ENCODE data around the gene USP6. TPM values are rescaled to one million over a fixed set of nuclear protein-coding genes. Genes with fewer than 3 reads are reported as not detected.
"Not testable (repeated sequence)": the region's sequence is repeated elsewhere in the genome, so short reads cannot be mapped to it uniquely, and the experiment has no call there.

Gene USP6
- total RNA-seq, 6 experiments from 2014 or later = 0.02 to 0.07 TPM; not detected in 4

DNA sequence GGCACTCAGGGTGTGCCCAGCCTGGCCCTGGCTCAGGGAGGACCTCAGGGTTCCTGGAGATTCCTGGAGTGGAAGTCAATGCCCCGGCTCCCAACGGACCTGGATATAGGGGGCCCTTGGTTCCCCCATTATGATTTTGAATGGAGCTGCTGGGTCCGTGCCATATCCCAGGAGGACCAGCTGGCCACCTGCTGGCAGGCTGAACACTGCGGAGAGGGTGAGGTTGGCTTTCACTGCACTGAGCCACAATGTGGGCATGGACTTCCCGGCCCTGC, 23.6 kb downstream of the USP6 start:
- intact Hi-C loops (cut with DNase I) = no loop called here
- Histone ChIP-seq H3K27me3 (no peaks in the 10 kb centered on the region), H3K36me3 (no peaks in the 10 kb centered on the region), H3K4me3 (no peak overlapping the region), H3K4me1 (no peaks in the 10 kb centered on the region), H3K27ac (no peak overlapping the region), H3K9me3 (no peaks in the 10 kb centered on the region)
- ATAC-seq = no peak
- no peak for DNase-seq
- no CpG with 5 or more reads among the region's 5 CpGs for WGBS (ENCODE audit: insufficient coverage, low coverage, low lambda C conversion rate, missing lambda C conversion rate)
- no peak for TF ChIP-seq POLR2A (IDR thresholded peaks at IDR 0.05)
- TF ChIP-seq, protein P1, sequence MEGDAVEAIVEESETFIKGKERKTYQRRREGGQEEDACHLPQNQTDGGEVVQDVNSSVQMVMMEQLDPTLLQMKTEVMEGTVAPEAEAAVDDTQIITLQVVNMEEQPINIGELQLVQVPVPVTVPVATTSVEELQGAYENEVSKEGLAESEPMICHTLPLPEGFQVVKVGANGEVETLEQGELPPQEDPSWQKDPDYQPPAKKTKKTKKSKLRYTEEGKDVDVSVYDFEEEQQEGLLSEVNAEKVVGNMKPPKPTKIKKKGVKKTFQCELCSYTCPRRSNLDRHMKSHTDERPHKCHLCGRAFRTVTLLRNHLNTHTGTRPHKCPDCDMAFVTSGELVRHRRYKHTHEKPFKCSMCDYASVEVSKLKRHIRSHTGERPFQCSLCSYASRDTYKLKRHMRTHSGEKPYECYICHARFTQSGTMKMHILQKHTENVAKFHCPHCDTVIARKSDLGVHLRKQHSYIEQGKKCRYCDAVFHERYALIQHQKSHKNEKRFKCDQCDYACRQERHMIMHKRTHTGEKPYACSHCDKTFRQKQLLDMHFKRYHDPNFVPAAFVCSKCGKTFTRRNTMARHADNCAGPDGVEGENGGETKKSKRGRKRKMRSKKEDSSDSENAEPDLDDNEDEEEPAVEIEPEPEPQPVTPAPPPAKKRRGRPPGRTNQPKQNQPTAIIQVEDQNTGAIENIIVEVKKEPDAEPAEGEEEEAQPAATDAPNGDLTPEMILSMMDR (IDR thresholded peaks at IDR 0.05) = no peak

DNA sequence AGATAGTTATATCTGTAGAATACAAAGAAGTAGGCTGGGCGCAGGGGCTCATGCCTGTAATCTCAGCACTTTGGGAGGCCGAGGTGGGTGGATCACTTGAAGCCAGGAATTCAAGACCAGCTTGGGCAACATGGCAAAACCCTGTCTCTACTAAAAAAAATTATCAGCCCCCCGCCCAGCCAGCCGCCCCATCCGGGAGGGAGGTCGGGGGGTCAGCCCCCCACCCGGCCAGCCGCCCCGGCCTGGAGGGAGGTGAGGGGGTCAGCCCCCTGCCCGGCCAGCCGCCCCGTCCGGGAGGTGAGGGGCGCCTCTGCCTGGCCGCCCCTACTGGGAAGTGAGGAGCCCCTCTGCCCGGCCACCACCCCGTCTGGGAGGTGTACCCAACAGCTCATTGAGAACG, 27.0 kb downstream of the USP6 start:
- H3K4me1 ChIP-seq; H3K36me3 ChIP-seq; intact Hi-C loops (cut with DNase I); H3K4me3 ChIP-seq; H3K27ac ChIP-seq; DNase-seq; H3K27me3 ChIP-seq; ATAC-seq; H3K9me3 ChIP-seq: not testable (repeated sequence)
- WGBS (ENCODE audit: insufficient coverage, low coverage, low lambda C conversion rate, missing lambda C conversion rate) = 81% methylated on average over 12 of the region's 18 CpGs

DNA sequence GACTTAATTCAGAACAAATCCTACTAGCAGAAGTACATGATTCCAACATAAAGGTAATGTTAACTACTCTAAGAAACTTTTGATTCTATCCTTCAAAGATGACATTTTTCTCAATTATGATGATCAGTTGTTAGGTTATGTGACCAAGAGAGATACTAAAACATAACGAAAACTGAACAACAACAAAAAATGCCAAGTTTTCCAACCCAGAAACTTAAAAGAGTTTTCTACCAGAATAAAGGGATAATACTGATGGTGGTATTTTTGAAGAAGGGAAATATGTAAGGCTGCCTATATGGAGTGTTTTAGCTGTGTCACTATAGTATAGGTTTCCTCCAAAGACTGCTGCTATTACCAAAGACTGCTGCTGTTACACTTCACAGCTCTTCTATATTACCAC, 30.3 kb downstream of the USP6 start:
- H3K9me3 ChIP-seq; H3K27me3 ChIP-seq; intact Hi-C loops (cut with DNase I); ATAC-seq; H3K36me3 ChIP-seq; DNase-seq; H3K27ac ChIP-seq; H3K4me1 ChIP-seq; H3K4me3 ChIP-seq: not testable (repeated sequence)
- WGBS (ENCODE audit: insufficient coverage, low coverage, low lambda C conversion rate, missing lambda C conversion rate) = 36% methylated on average over 1 of the region's 1 CpG

DNA sequence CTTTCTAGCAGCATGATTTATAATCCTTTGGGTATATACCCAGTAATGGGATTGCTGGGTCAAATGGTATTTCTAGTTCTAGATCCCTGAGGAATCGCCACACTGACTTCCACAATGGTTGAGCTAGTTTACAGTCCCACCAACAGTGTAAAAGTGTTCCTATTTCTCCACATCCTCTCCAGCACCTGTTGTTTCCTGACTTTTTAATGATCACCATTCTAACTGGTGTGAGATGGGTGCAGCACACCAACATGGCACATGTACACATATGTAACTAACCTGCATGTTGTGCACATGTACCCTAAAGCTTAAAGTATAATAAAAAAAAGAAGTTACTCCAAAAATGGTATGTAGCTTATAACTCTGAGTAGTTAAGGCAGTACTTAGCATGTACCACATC, 44.9 kb downstream of the USP6 start:
- H3K4me3 ChIP-seq; H3K4me1 ChIP-seq; H3K36me3 ChIP-seq; H3K9me3 ChIP-seq; intact Hi-C loops (cut with DNase I); DNase-seq; ATAC-seq; H3K27ac ChIP-seq; H3K27me3 ChIP-seq: not testable (repeated sequence)
- no CpG with 5 or more reads among the region's 1 CpG for WGBS (ENCODE audit: insufficient coverage, low coverage, low lambda C conversion rate, missing lambda C conversion rate)

DNA sequence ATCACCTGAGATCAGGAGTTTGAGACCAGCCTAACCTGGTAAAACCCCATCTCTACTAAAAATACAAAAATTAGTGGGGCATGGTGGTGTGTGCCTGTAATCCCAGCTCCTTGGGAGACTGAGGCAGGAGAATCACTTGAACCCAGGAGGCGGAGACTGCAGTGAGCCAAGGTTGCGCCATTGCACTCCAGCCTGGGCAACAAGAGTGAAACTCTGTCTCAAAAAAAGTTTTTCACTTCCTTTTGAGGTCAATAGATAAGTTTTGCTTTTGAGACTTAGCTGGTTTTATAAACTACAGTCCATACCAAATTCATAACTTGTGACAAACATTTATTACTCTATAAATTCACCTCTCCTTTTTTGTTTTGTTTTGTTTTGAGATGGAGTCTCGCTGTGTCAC, 46.0 kb downstream of the USP6 start:
- H3K27ac ChIP-seq; H3K4me3 ChIP-seq; H3K36me3 ChIP-seq; H3K4me1 ChIP-seq; ATAC-seq; H3K27me3 ChIP-seq; intact Hi-C loops (cut with DNase I); H3K9me3 ChIP-seq; DNase-seq: not testable (repeated sequence)
- WGBS (ENCODE audit: insufficient coverage, low coverage, low lambda C conversion rate, missing lambda C conversion rate) = 22% methylated on average over 1 of the region's 3 CpGs

DNA sequence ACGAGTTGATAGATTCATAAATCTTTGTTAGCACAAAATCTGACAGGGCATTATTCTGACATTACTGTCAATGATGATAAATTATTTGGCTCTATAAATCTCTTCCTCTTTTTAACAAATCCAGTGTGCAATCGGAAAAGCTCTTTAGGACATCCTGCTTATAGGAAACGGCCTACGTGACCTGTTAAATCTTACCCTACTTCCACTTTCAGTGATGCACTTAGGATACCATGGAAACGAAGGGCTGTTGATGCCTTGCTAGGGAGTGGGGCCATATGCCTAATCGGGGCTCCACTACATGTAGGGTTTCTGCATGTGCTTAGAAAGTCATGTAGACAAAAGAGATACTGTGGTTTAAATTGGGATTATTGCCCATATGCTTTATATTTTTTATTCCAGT, 48.6 kb downstream of the USP6 start:
- Histone ChIP-seq H3K4me3 (no peak overlapping the region), H3K27ac (no peak overlapping the region), H3K9me3 (no peaks in the 10 kb centered on the region), H3K27me3 (no peaks in the 10 kb centered on the region), H3K4me1 (no peaks in the 10 kb centered on the region), H3K36me3 (no peaks in the 10 kb centered on the region)
- WGBS (ENCODE audit: insufficient coverage, low coverage, low lambda C conversion rate, missing lambda C conversion rate) = 41% methylated on average over 6 of the region's 6 CpGs
- intact Hi-C loops (cut with DNase I) = no loop called here
- TF ChIP-seq, protein P1 (IDR thresholded peaks at IDR 0.05) = no peak
- no peak for TF ChIP-seq POLR2A (IDR thresholded peaks at IDR 0.05)
- DNase-seq (no peak), ATAC-seq (peak in 2 of 4 donors; percentile 43 to 48)

DNA sequence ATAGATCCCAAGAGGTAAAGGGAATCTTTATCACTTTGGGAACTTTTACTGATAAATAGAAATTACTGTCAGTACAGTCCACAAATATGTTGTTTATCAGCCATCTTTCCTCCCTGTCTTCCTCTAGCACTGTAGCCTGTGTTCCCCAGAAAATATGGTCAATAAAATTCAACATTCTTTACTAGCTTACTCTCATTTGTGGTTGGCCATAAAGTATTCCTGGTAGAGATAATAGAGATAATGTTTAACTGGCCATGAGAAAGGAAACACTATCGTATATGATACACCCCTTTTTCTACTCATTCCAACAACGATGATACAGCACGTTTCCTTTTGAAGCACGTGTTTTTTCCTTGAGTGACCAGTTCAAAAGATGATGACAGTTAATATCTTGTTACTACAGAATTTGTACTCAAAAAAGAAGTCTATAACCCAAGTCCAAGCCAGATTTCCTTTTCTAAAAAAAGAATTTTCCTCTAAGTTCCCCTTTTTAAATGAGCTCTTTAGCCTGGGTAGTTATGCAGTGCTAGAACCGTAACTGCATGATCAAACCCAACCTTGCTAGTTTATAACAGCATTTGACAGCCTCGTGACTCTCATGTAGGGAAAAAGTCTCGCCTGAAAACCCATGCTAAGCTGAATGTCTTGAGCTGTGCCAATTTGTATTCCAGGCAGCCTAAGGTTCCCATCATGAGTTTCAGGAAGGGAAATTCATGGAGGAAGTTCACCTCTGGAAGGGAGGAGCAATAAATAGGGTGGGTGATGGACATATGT, 50.1 kb downstream of the USP6 start:
- intact Hi-C loops (cut with DNase I); H3K27ac ChIP-seq; H3K36me3 ChIP-seq; H3K4me1 ChIP-seq; H3K27me3 ChIP-seq; DNase-seq; ATAC-seq; H3K4me3 ChIP-seq; H3K9me3 ChIP-seq: not testable (repeated sequence)
- 24% methylated on average over 7 of the region's 7 CpGs for WGBS (ENCODE audit: insufficient coverage, low coverage, low lambda C conversion rate, missing lambda C conversion rate)

DNA sequence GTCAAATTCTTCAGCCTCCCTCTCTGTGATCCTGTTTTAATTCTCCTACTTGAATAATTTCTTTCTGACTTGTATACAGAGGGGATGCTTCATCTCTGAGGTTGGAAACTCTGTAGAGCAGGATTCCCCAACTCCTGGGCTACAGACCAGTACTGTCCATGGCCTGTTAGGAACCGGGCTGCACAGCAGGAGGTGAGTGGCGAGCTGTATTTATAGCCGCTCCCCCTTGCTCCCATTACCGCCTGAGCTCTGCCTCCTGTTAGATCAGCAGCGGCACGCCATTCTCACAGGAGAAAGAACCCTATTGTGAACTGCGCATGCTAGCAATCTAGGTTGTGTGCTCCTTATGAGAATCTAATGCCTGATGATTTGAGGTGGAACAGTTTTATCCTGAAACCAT, 59.2 kb downstream of the USP6 start:
- H3K27me3 ChIP-seq; DNase-seq; H3K36me3 ChIP-seq; H3K4me3 ChIP-seq; H3K27ac ChIP-seq; intact Hi-C loops (cut with DNase I); H3K4me1 ChIP-seq; ATAC-seq: not testable (repeated sequence)
- peaks cover 0 to 30% (median 12%) of the 10 kb centered on the region in 4 donors for H3K9me3 ChIP-seq
- WGBS (ENCODE audit: insufficient coverage, low coverage, low lambda C conversion rate, missing lambda C conversion rate) = 96% methylated on average over 7 of the region's 7 CpGs

All from right lobe of liver (tissue), 6 donors.